Measurements from ENCODE around the gene CACNG5. TPM values are rescaled to one million over a fixed set of nuclear protein-coding genes. Genes with fewer than 3 reads are reported as not detected.

The CACNG5 gene
- total and polyA plus RNA-seq, 4 donors: not detected

DNA sequence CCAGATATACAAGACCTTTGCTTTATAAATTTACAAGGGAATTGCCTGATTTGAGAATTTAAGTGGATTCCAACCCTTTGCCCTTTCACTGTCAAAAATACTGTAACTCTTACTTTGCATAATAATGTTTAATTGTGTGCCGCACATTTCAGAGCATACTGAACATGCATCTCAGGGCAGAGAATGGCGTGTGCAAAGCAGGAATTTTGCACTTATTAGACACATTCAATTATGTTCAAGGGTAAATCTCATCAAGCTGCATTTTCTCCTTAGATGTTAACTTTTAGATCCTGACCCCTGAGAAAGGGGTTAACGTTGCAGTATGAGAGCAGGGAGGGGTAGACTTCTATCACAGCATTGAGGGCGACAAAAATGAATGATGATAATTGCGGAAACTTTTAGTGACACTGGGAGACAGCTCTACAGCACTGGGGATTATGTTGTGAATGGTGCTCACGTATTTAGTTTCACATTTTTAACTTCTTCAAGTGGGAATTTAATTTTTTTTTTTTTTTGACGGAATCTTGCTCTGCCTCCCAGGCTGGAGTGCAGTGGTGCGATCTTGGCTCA is 75.0 kb downstream of the CACNG5 start:
- H3K9ac ChIP-seq (ENCODE audit: low read depth in 1 of 2, low read length in 2 of 2): no peak overlapping the region
- H3K4me3 ChIP-seq (ENCODE audit: low read depth in 1 of 3, low read length in 3 of 3): no peak overlapping the region
- WGBS: 89% methylated on average over 8 of the region's 8 CpGs
- no peaks in the 10 kb centered on the region for H3K36me3 ChIP-seq (ENCODE audit: control insufficient read depth in 4 of 4, insufficient read depth in 3 of 4, low read depth in 1 of 4, low read length in 3 of 4)
- TF ChIP-seq EGR1 (IDR thresholded peaks at IDR 0.05; ENCODE audit: low read depth in 2 of 2): no peak
- TF ChIP-seq, protein P1, sequence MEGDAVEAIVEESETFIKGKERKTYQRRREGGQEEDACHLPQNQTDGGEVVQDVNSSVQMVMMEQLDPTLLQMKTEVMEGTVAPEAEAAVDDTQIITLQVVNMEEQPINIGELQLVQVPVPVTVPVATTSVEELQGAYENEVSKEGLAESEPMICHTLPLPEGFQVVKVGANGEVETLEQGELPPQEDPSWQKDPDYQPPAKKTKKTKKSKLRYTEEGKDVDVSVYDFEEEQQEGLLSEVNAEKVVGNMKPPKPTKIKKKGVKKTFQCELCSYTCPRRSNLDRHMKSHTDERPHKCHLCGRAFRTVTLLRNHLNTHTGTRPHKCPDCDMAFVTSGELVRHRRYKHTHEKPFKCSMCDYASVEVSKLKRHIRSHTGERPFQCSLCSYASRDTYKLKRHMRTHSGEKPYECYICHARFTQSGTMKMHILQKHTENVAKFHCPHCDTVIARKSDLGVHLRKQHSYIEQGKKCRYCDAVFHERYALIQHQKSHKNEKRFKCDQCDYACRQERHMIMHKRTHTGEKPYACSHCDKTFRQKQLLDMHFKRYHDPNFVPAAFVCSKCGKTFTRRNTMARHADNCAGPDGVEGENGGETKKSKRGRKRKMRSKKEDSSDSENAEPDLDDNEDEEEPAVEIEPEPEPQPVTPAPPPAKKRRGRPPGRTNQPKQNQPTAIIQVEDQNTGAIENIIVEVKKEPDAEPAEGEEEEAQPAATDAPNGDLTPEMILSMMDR (IDR thresholded peaks at IDR 0.05; ENCODE audit: low read depth, low read length, missing input control): no peak
- no peak for TF ChIP-seq RAD21 (IDR thresholded peaks at IDR 0.05)
- no peak for TF ChIP-seq ZBTB33 (IDR thresholded peaks at IDR 0.05)
- TF ChIP-seq FOXA1 (IDR thresholded peaks at IDR 0.05): no peak
- no peak for TF ChIP-seq FOXA2 (IDR thresholded peaks at IDR 0.05)
- no peak for TF ChIP-seq TAF1 (conservative IDR thresholded peaks at IDR 0.05)
- TF ChIP-seq, protein P2, sequence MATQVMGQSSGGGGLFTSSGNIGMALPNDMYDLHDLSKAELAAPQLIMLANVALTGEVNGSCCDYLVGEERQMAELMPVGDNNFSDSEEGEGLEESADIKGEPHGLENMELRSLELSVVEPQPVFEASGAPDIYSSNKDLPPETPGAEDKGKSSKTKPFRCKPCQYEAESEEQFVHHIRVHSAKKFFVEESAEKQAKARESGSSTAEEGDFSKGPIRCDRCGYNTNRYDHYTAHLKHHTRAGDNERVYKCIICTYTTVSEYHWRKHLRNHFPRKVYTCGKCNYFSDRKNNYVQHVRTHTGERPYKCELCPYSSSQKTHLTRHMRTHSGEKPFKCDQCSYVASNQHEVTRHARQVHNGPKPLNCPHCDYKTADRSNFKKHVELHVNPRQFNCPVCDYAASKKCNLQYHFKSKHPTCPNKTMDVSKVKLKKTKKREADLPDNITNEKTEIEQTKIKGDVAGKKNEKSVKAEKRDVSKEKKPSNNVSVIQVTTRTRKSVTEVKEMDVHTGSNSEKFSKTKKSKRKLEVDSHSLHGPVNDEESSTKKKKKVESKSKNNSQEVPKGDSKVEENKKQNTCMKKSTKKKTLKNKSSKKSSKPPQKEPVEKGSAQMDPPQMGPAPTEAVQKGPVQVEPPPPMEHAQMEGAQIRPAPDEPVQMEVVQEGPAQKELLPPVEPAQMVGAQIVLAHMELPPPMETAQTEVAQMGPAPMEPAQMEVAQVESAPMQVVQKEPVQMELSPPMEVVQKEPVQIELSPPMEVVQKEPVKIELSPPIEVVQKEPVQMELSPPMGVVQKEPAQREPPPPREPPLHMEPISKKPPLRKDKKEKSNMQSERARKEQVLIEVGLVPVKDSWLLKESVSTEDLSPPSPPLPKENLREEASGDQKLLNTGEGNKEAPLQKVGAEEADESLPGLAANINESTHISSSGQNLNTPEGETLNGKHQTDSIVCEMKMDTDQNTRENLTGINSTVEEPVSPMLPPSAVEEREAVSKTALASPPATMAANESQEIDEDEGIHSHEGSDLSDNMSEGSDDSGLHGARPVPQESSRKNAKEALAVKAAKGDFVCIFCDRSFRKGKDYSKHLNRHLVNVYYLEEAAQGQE (IDR thresholded peaks at IDR 0.05): no peak
- no peak for TF ChIP-seq YY1 (IDR thresholded peaks at IDR 0.05)
- no peak for TF ChIP-seq HNF4A (conservative IDR thresholded peaks at IDR 0.05)
- no peak for TF ChIP-seq NR2F2 (IDR thresholded peaks at IDR 0.05)
- TF ChIP-seq, protein P3, sequence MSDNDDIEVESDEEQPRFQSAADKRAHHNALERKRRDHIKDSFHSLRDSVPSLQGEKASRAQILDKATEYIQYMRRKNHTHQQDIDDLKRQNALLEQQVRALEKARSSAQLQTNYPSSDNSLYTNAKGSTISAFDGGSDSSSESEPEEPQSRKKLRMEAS (IDR thresholded peaks at IDR 0.05): no peak
- no peak for TF ChIP-seq JUND (IDR thresholded peaks at IDR 0.05)
- TF ChIP-seq HNF4G (IDR thresholded peaks at IDR 0.05): no peak
- TF ChIP-seq, protein P4, sequence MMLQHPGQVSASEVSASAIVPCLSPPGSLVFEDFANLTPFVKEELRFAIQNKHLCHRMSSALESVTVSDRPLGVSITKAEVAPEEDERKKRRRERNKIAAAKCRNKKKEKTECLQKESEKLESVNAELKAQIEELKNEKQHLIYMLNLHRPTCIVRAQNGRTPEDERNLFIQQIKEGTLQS (IDR thresholded peaks at IDR 0.05): no peak
- TF ChIP-seq SP1 (IDR thresholded peaks at IDR 0.05): no peak
- TF ChIP-seq RXRA (IDR thresholded peaks at IDR 0.05): no peak
- no peak for TF ChIP-seq GABPA (IDR thresholded peaks at IDR 0.05 in 1 of 2, conservative IDR thresholded peaks at IDR 0.05 in 1 of 2)
- H3K27ac ChIP-seq (ENCODE audit: low read depth in 1 of 2, low read length in 2 of 2): no peak overlapping the region
- H3K27me3 ChIP-seq (ENCODE audit: control insufficient read depth in 4 of 4, insufficient read depth in 4 of 4, low read length in 3 of 4): no peaks in the 10 kb centered on the region
- no peak for DNase-seq (ENCODE audit: low spot score)
- no peaks in the 10 kb centered on the region for H3K9me3 ChIP-seq (ENCODE audit: control insufficient read depth in 4 of 4, low read length in 3 of 4)
- H3K4me1 ChIP-seq (ENCODE audit: control insufficient read depth in 4 of 4, insufficient read depth in 4 of 4, low read length in 3 of 4): peaks cover 0 to 4% (median 2%) of the 10 kb centered on the region in 4 donors
